Erythroblast (primary cell): Measurements from ENCODE around the gene DPP10.

ENCODE experiments used
- GATA1 ChIP-seq: IDR thresholded peaks from 2 replicates; pipeline ENCODE4 v1.6.1; 2011; ENCODE audit warnings: low read depth, mild to moderate bottlenecking, control low read depth, low read length, moderate library complexity
- POLR2A ChIP-seq: IDR thresholded peaks from 2 replicates; pipeline ENCODE4 v1.6.1; 2011; ENCODE audit warnings: mild to moderate bottlenecking, low read length

GRCh38 chr2:115118306-115118705 is 675.9 kb downstream of the DPP10 start:
- TF ChIP-seq POLR2A: no peak
- TF ChIP-seq GATA1: no peak
